Measurements from ENCODE around the gene ZC3HAV1L. TPM values are rescaled to one million over a fixed set of nuclear protein-coding genes. Genes with fewer than 3 reads are reported as not detected.

The ZC3HAV1L gene
- polyA plus RNA-seq, 2 of the 4 experiments (the other 2 are of a cell fraction) = 8.8 to 15.6 TPM

- TF ChIP-seq HOXB13 (CRISPR knock-in tag; IDR thresholded peaks at IDR 0.05; ENCODE audit: low read depth) (no peak), MYC (IDR thresholded peaks at IDR 0.05; ENCODE audit: borderline replicate concordance, low read length) (no peak)
Measured at GRCh38 chr7:139081584-139081983, 45.7 kb upstream of the ZC3HAV1L start (continued).

GRCh38 chr7:139080905-139081304 lies 45.1 kb upstream of the ZC3HAV1L start:
- FAIRE-seq = no peak
- WGBS (ENCODE audit: missing lambda C conversion rate) = 93% methylated on average over 8 of the region's 8 CpGs
- ATAC-seq = no peak

GRCh38 chr7:139079861-139080260 lies 44.0 kb upstream of the ZC3HAV1L start:
- TF ChIP-seq SMC3 (IDR thresholded peaks at IDR 0.05) (no peak), NPAS2 (CRISPR knock-in tag; IDR thresholded peaks at IDR 0.05; ENCODE audit: borderline replicate concordance) (no peak), ZSCAN20 (CRISPR knock-in tag; IDR thresholded peaks at IDR 0.05) (no peak), ESRRA (IDR thresholded peaks at IDR 0.05; ENCODE audit: borderline replicate concordance, low read length) (no peak), KDM1A (IDR thresholded peaks at IDR 0.05; ENCODE audit: low read depth) (no peak), NFE2L2 (conservative IDR thresholded peaks at IDR 0.05; ENCODE audit: low read length) (no peak), CHD2 (IDR thresholded peaks at IDR 0.05; ENCODE audit: low read length, partially characterized antibody) (no peak), JUN (IDR thresholded peaks at IDR 0.05) (no peak), CBX2 (IDR thresholded peaks at IDR 0.05; ENCODE audit: borderline replicate concordance, low read depth) (no peak), EP300 (IDR thresholded peaks at IDR 0.05) (no peak), FOXS1 (CRISPR knock-in tag; IDR thresholded peaks at IDR 0.05) (no peak), CEBPB (IDR thresholded peaks at IDR 0.05) (no peak), HOXB5 (CRISPR knock-in tag; IDR thresholded peaks at IDR 0.05) (no peak), JUNB (IDR thresholded peaks at IDR 0.05) (no peak), TFCP2L1 (CRISPR knock-in tag; IDR thresholded peaks at IDR 0.05) (no peak), USF2 (IDR thresholded peaks at IDR 0.05) (no peak), HDAC2 (IDR thresholded peaks at IDR 0.05) (no peak)
- TF ChIP-seq, protein P1, sequence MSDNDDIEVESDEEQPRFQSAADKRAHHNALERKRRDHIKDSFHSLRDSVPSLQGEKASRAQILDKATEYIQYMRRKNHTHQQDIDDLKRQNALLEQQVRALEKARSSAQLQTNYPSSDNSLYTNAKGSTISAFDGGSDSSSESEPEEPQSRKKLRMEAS (IDR thresholded peaks at IDR 0.05) = no peak
- TF ChIP-seq, protein P2, sequence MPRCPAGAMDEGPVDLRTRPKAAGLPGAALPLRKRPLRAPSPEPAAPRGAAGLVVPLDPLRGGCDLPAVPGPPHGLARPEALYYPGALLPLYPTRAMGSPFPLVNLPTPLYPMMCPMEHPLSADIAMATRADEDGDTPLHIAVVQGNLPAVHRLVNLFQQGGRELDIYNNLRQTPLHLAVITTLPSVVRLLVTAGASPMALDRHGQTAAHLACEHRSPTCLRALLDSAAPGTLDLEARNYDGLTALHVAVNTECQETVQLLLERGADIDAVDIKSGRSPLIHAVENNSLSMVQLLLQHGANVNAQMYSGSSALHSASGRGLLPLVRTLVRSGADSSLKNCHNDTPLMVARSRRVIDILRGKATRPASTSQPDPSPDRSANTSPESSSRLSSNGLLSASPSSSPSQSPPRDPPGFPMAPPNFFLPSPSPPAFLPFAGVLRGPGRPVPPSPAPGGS (IDR thresholded peaks at IDR 0.05) = no peak
- ChIA-PET POLR2A (no interaction called here), CTCF (interaction anchor here (0.6 to 1.0 kb wide), 2 partner anchors 8 to 412 kb away, joined by 3 read pairs; no protein-coding TSS in a partner anchor)
- Histone ChIP-seq H3K9me3 (no peaks in the 10 kb centered on the region), H3K4me3 (no peak overlapping the region), H3K4me1 (peaks cover 4% of the 10 kb centered on the region; the same call in 1 of the 3 replicates), H3K4me2 (no peak overlapping the region), H3K27ac (no peak overlapping the region)
- 97% methylated on average over 15 of the region's 15 CpGs for WGBS (ENCODE audit: missing lambda C conversion rate)
- DNase-seq (ENCODE audit: low read depth in 1 of 2, low spot score in 1 of 2) (no peak), FAIRE-seq (no peak), ATAC-seq (no peak)

More at GRCh38 chr7:139080905-139081304, 45.1 kb upstream of the ZC3HAV1L start:
- Histone ChIP-seq H3K4me1 (no peaks in the 10 kb centered on the region; the same call in 2 of the 3 replicates), H3K4me2 (no peak overlapping the region), H3K4me3 (no peak overlapping the region), H3K27ac (no peak overlapping the region), H3K9me3 (no peaks in the 10 kb centered on the region)
- DNase-seq (ENCODE audit: low read depth in 1 of 2, low spot score in 1 of 2) = no peak
- TF ChIP-seq RNF2 (IDR thresholded peaks at IDR 0.05; ENCODE audit: borderline replicate concordance, low read depth) (no peak), EHMT2 (IDR thresholded peaks at IDR 0.05; ENCODE audit: low read depth) (no peak), CEBPB (IDR thresholded peaks at IDR 0.05) (no peak), RCOR1 (IDR thresholded peaks at IDR 0.05; ENCODE audit: low read depth, low read length) (no peak), ESRRA (IDR thresholded peaks at IDR 0.05; ENCODE audit: borderline replicate concordance, low read length) (no peak), RARB (CRISPR knock-in tag; IDR thresholded peaks at IDR 0.05) (no peak), KDM5A (IDR thresholded peaks at IDR 0.05) (no peak)
- ChIA-PET POLR2A (no interaction called here), CTCF (interaction anchor here (1.0 kb wide), 1 partner anchor 9 kb away, joined by 3 read pairs; no protein-coding TSS in a partner anchor)
